Mammary epithelial cell (primary cell): Measurements from ENCODE around the gene ZBTB38.

Source experiments
- CTCF ChIP-seq, 2 donors: IDR thresholded peaks in 1 of 2; conservative IDR thresholded peaks in 1 of 2; 2 replicates each; pipeline ENCODE4 v1.5.1; 2011 to 2012; ENCODE audit warnings: inconsistent platforms in 2 of 2, low read length in 2 of 2, mild to moderate bottlenecking in 2 of 2, control low read depth in 1 of 2, low read depth in 1 of 2; ENCODE audit not compliant: insufficient read depth in 1 of 2; ENCODE audit errors: extremely low read depth in 1 of 2
- EZH2 ChIP-seq: IDR thresholded peaks from 2 replicates; pipeline ENCODE4 v1.6.1; 2012; ENCODE audit warnings: low read length, inconsistent platforms, borderline replicate concordance

- TF ChIP-seq CTCF (conservative IDR thresholded peaks at IDR 0.05 in 1 of 2, IDR thresholded peaks at IDR 0.05 in 1 of 2; ENCODE audit: extremely low read depth in 1 of 2, insufficient read depth in 1 of 2, low read depth in 1 of 2, low read length in 2 of 2) (no peak), EZH2 (no peak)
Measured at GRCh38 chr3:141326123-141326522, 42.2 kb upstream of the ZBTB38 start.
